GM19328 (cell line): ENCODE results near the gene ANXA4.
"Not testable (repeated sequence)": the region's sequence is repeated elsewhere in the genome, so short reads cannot be mapped to it uniquely, and the experiment has no call there.

ENCODE experiments used
- ATAC-seq: cut with Tn5 transposase; IDR thresholded peaks from one replicate; pipeline ENCODE4 v1.9.1; 2021; ENCODE audit warnings: mild to moderate bottlenecking, moderate library complexity; ENCODE audit not compliant: unreplicated experiment

ANXA4 gene

DNA sequence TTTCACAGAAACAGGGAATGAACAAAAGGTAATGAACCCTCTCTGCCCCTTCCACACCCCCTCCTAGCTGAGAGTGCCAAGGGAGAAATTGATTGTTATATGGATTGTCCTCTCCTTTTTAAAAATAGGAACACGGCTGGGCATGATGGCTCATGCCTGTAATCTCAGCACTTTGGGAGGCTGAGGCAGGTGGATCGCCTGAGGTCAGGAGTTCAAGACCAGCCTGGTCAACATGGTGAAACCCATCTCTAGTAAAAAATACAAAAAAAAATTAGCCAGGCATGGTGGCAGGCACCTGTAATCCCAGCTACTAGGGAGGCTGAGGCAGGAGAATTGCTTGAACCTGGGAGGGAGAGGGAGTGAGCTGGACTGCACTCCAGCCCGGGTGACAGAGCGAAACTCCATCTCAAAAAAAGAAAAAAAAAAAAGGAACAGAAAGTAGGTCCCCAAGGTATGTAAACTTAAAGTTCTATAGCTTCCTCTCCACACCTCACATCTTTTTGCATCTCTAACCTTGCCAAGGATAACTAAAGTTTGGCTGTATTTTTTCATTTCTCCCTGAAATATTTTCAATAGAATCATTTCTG is 60.9 kb downstream of the ANXA4 start:
- peak; percentile 63 for ATAC-seq

GRCh38 chr2:69804416-69804815 is 62.5 kb downstream of the ANXA4 start:
- no peak for ATAC-seq

DNA sequence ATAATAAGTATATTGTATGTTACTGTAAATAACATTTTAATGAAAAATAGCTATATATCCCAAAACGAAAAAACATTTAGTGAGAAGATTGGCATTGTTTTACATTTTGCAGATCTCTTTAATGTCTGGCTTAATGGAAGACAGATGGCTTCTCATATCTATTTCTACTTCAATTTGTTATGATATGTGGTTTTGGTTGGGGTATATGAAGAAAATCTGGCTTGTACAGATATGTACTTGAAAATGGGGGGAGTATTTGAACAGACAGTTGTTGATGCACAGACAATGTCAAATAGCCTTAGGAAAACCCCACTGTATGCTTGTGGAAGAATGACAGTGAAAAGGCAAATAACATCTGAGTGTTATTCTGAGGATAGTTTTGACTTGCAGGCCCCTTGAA is 64.0 kb downstream of the ANXA4 start:
- no peak for ATAC-seq

GRCh38 chr2:69807821-69808540 is 66.0 kb downstream of the ANXA4 start:
- ATAC-seq: no peak

DNA sequence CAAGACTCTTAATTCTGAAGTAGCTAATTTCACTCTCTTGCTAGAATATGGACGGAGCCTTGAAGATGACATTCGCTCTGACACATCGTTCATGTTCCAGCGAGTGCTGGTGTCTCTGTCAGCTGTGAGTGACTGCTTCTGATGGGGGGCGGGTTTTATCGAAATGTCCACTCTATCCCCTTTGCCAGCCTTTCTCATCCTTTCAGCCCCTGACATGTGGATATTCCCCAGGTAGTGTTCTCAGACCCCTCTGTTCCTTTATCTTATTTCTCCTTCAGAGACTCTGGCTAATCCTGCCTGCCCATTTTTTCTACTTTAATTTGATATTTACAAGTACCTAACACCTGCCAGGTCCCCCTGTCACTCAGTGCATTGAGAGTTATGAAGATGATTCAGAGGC is 68.6 kb downstream of the ANXA4 start:
- ATAC-seq: no peak

- no peak for ATAC-seq
Measured at GRCh38 chr2:69811018-69811417, 69.1 kb downstream of the ANXA4 start.

DNA sequence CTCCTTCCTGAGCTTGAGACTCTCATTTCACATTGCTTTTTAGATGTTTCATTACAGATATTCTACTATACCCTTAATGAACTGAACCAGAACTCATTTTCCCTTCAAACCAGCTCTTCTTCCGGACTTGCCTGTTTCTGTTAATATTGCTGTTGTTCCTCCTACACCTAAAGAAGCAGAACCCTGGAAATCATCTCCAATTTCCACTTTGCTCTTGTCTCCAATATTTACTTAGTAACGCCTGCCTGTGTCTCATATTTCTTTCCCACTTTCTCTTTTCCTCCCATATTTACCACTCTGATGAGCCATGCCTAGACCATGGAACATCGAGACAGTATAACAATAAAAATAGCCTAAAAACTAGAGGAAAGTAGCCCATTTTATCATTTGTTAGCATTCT is 69.7 kb downstream of the ANXA4 start:
- ATAC-seq: no peak

DNA sequence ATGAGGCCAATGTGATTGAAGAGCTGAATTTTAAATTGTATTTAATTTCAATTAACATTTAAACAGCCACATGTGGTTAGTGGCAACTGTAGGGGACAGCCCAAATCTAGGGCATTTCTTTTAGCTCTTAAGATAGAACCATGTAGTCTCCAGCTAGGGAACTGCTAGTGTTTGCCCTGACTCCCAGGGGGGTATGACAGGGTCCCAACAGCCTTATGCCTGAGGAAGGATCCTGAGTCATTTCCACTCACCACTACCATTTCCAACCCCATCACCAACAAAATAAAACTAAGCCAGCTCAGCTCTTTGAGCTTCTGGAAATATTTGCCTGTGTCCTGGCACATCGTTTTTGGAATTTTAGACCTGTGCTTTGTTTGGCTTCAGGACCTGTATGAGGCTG is 73.8 kb downstream of the ANXA4 start:
- no peak for ATAC-seq

GRCh38 chr2:69816923-69817542 is 75.1 kb downstream of the ANXA4 start:
- no peak for ATAC-seq

DNA sequence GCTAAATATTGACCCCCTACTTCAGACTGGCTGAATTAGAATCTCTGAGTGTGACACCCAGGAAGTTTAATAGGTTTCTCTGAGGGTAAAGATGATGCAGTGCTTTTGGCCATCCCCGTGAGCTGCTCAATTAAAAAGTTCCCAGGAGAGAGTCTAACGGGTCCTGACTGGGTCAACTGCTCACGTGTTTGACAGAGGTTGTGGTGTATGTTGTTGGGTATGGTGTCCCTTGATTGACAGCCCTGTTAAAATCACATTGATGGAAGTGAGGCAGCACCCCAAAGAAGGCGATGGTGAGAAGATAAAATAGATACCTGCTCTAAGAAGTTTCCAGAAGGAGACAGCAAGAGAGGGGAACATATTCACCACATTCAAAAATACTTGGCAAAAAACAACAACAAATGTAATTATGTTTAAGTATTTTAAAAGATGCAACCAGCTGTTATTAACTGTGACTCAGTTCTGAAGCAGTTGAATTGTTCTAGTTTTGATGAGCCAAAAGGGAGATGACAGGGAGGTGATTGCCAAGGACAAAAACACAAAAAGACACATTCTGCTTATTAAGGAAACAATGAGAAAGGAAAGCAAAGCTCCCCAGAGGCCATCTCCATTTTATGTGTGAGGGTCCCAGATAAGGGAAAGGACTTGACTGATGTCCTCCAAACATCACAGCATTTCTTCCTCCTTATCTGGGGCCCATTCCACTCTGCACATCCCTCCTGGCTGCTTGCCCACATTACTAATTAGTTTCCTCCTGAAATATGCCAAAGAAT is 76.0 kb downstream of the ANXA4 start:
- ATAC-seq: no peak

DNA sequence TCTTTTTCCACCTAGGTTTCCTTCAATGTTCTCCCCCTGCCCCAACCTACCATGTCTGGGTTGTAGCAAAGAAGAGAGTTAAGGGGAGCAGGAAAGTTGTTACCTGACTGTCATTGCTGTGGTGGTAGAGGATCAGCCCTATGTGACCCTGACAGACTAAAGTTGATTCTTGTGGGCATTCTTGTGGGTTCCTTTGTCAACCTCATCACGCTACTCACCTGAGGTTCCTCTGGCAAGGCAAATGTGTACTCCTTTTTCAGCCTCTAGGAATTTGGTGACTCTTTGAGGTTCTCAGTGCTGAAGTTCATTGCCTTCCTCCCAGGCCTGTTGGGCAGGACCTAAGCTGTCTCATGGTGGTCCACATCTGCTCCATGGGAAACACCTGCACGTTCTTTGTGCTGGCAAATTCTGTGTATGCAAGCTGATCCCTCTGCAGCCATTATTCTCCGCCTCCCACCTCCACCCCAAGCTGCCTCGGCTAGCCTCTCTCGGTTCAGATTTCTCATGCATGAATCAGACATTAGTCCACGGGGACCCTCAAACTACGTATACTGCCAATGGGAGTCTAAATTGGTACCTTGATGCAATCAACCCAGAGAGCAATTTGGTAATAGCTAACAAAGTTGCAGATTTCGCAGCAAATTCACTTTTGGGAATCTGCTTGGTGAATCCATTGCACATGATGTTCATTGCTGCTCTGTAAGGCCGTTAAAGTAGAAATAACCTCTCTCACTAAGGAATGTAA is 86.0 kb downstream of the ANXA4 start:
- ATAC-seq: no peak

DNA sequence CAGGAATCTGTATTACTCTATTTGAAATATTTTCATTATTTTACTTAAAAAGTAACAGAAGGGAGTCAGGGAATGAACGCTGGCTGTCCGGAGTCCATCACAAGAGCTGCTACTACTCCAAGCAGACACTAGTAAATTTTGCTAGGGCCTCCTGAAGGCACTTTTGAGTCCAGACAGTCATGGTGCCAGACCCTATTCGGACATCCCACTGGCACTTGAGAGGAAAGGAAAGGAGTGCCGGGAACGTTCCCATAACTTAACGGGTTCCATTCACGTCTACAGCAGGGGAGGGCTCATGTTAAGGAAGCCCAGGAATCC is 87.0 kb downstream of the ANXA4 start:
- ATAC-seq: no peak

DNA sequence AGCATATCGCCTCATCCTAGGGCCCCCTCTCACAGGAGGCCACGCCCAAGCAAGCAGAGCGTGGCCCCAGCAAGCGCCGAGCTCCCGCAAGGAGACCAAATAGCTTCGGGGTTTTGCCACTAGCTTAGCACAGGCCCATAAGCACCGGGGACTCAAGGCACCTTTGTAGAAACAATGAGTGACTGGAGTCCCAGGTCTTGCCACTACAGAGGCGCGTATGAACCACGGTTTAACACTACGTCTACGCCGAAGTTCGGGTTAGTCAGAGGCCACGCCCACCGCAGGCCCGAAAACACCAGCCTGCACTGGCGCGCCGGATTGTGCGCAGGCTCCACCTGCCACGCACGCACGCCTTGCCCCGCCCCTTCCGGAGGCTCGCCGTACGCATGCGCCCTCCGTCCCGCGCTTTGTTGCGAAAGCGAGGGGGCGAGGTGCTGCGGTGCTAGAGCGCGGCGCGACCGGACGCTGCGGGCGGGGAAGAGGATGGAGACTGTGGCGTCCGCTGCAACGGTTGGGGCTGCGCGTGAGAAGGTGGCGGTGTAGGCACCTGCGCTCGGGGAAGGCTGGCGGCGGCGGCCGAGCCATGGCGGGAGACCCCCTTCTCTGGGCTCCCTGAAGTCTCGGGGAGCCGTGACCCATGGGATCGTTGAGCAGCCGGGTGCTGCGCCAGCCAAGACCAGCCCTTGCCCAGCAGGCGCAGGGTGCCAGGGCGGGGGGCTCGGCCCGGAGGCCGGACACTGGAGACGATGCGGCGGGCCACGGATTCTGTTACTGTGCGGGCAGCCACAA is 87.5 kb downstream of the ANXA4 start, which contains the start of gene GMCL1:
TSS of gene GMCL1 (plus strand) at position 405 of the 789 bp plus-strand sequence. CDS start at position 638, 233 bp downstream.
- ATAC-seq: peak; percentile 88

DNA sequence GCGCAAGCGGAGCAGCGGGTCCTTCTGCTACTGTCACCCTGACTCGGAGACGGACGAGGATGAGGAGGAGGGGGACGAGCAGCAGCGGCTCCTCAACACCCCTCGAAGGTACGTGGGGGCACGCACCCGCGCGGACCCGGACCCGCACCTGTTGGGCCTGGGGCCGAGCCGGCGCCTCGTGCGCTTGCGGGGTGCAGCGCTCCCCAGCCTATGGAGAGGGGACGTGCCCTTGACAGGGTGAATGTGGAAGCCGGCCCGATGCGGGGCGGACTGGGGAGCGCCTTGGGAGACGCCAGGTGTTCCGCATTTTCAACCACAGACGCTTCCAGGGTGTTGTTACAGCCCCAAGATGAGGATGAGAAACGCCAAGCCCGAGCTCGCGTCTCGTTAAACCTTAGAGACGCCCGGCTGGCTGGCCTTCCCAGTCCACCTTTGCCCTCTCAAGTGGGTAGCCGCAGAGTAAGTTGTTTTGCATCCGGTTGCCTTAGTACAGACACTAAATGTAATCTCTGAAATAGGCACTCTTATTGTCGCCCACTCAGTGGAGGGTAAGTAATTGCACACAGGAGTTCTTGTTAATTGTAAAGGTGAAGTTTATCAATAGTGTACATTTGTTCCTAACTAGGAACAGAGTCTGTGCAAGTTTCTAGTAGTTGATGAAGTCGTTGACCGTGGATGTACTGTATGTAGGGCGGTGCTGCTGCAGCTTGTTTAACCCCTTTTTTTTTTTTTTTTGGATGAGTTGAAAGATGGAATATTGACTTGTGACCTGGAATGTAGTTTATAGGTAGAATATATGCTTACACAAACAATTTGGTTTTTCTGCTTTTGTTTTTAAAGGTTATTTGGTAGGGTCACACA is 88.3 kb downstream of the ANXA4 start:
- ATAC-seq: peak; percentile 13

GRCh38 chr2:69830906-69831241 is 88.9 kb downstream of the ANXA4 start:
- not testable (repeated sequence) for ATAC-seq

- ATAC-seq: no peak
Measured at GRCh38 chr2:69831354-69831905, 89.5 kb downstream of the ANXA4 start.

- no peak for ATAC-seq
Measured at GRCh38 chr2:69833752-69834151, 91.8 kb downstream of the ANXA4 start.

DNA sequence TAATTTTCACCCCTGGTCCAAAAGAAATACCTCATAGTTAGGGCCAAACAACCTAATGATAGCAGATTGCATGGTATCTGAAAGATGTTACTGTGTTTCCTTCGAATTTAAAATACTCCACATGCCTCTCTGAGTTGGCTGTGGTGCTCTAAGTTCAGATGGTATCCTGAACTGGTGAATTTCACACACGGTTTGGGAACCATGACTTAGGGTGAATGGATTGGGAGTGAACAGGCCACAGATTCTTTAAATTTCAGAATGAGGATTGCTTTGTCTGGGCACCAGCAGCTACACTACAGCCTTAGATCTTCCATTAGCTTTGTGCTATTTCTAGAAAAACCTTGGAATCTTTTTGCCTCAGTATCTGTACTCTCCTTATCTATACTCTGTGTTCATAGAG is 93.7 kb downstream of the ANXA4 start:
- no peak for ATAC-seq

DNA sequence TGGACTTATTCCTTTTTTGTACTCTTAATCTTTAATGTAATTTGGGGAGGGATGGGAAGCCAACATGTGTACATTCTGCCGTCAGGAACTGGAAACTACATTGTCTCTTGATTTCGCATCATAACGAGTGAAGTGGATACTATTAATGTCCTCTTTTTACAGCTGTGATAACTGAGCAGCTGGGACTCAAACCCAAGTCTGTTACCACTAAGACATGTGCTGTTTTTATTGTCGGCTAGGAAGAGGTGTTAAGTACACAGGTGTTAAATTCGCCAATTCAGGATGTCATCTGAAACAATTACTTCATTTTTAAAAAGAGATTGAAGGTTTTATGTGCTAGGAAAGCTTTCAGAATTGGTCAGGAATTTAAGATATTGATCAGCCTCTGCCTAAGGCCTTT is 94.4 kb downstream of the ANXA4 start:
- no peak for ATAC-seq
